WTC11 (cell line): ENCODE results near the gene CDC37L1. TPM values are rescaled to one million over a fixed set of nuclear protein-coding genes. Genes with fewer than 3 reads are reported as not detected.

Source experiments
- ATAC-seq: fragments of 200-7000 bp; cut with Tn5 transposase; 2 replicates; pipeline ENCODE4 v1.10.0; 2021; ENCODE audit warnings: mild to moderate bottlenecking, moderate library complexity
- CTCF ChIA-PET: fragments of 300-600 bp; sonication (Branson Sonifier 250); formaldehyde crosslinking; loops from one replicate; lab custom pipeline; 2021; ENCODE audit warnings: antibody characterized with exemption; lab: Charles Lee
- POLR2A ChIA-PET: fragments of 350-600 bp; sonication (Branson Sonifier 250); formaldehyde crosslinking; loops from one replicate; lab custom pipeline; 2021; ENCODE audit warnings: antibody characterized with exemption; lab: Charles Lee
- DNase-seq: peaks from one replicate; pipeline ENCODE4 v3.0.0; 2021; ENCODE audit warnings: low spot score
- H3K27ac Mint-ChIP-seq: 2 replicates; pipeline ENCODE4 v1.8.0; 2021; ENCODE audit warnings: mixed read lengths
- H3K27me3 Mint-ChIP-seq: 2 replicates; pipeline ENCODE4 v1.8.0; 2021; ENCODE audit warnings: low read depth, mild to moderate bottlenecking, moderate library complexity, mixed read lengths
- H3K36me3 Mint-ChIP-seq: 2 replicates; pipeline ENCODE4 v1.8.0; 2021; ENCODE audit warnings: mixed read lengths
- H3K4me1 Mint-ChIP-seq: 2 replicates; pipeline ENCODE4 v1.8.0; 2022; ENCODE audit warnings: mixed read lengths
- H3K4me3 Mint-ChIP-seq: 2 replicates; pipeline ENCODE4 v1.8.0; 2021; ENCODE audit warnings: mild to moderate bottlenecking, moderate library complexity, mixed read lengths
- H3K9me3 Mint-ChIP-seq: 2 replicates; pipeline ENCODE4 v1.8.0; 2021; ENCODE audit warnings: mixed read lengths
- AR ChIP-seq: fragments of 250-450 bp; sonication (Bioruptor Pico); IDR thresholded peaks from 2 replicates; pipeline ENCODE4 v1.9.0; 2021; ENCODE audit warnings: mild to moderate bottlenecking
- ATF3 ChIP-seq: sonication (generic); formaldehyde crosslinking; conservative IDR thresholded peaks from 2 replicates; pipeline ENCODE4 v1.8.1; 2022; ENCODE audit warnings: mild to moderate bottlenecking, missing genetic modification reagents
- E2F4 ChIP-seq: sonication (generic); formaldehyde crosslinking; IDR thresholded peaks from 2 replicates; pipeline ENCODE4 v1.8.1; 2022; ENCODE audit warnings: low read depth, mild to moderate bottlenecking, moderate library complexity, missing genetic modification reagents, borderline replicate concordance
- FOXK1 ChIP-seq: sonication (generic); formaldehyde crosslinking; IDR thresholded peaks from 2 replicates; pipeline ENCODE4 v1.8.0; 2022; ENCODE audit warnings: mild to moderate bottlenecking, moderate library complexity, missing genetic modification reagents
- HMGXB4 ChIP-seq: sonication (generic); formaldehyde crosslinking; IDR thresholded peaks from 2 replicates; pipeline ENCODE4 v1.8.1; 2023; ENCODE audit warnings: mild to moderate bottlenecking, moderate library complexity, missing genetic modification reagents
- JAZF1 ChIP-seq: fragments of 250-450 bp; sonication (Bioruptor Pico); IDR thresholded peaks from 2 replicates; pipeline ENCODE4 v1.9.0; 2021; ENCODE audit warnings: moderate library complexity, mild to moderate bottlenecking, inconsistent platforms
- MLX ChIP-seq: sonication (generic); formaldehyde crosslinking; IDR thresholded peaks from 2 replicates; pipeline ENCODE4 v1.8.1; 2023; ENCODE audit warnings: mild to moderate bottlenecking, missing genetic modification reagents, moderate library complexity
- OVOL2 ChIP-seq: fragments of 250-450 bp; sonication (Bioruptor Pico); IDR thresholded peaks from 2 replicates; pipeline ENCODE4 v1.9.0; 2021; ENCODE audit warnings: mild to moderate bottlenecking, borderline replicate concordance
- PRDM15 ChIP-seq: sonication (generic); formaldehyde crosslinking; IDR thresholded peaks from 2 replicates; pipeline ENCODE4 v1.8.0; 2022; ENCODE audit warnings: missing genetic modification reagents
- ZNF219 ChIP-seq: sonication (generic); formaldehyde crosslinking; IDR thresholded peaks from 2 replicates; pipeline ENCODE4 v1.8.0; 2023; ENCODE audit warnings: missing genetic modification reagents, mild to moderate bottlenecking, borderline replicate concordance
- ZNF317 ChIP-seq: sonication (generic); formaldehyde crosslinking; IDR thresholded peaks from 2 replicates; pipeline ENCODE4 v1.8.1; 2023; ENCODE audit warnings: low read depth, mild to moderate bottlenecking, moderate library complexity, missing genetic modification reagents, borderline replicate concordance
- ZNF423 ChIP-seq: fragments of 250-450 bp; sonication (Bioruptor Pico); IDR thresholded peaks from 2 replicates; pipeline ENCODE4 v2.1.2; 2022; ENCODE audit warnings: mild to moderate bottlenecking, moderate library complexity
- total RNA-seq: library from RNA; stranded (reverse); gene quantifications from 3 replicates; pipeline ENCODE4 v1.2.3, GENCODE V29; 2021

CDC37L1 gene
- total RNA-seq, 1 experiment from 2014 or later: 20.1 TPM

GRCh38 chr9:4709380-4709779 is 30.0 kb downstream of the CDC37L1 start (continued):
- TF ChIP-seq E2F4 (CRISPR knock-in tag): no peak
- no peak for TF ChIP-seq PRDM15 (CRISPR knock-in tag)
- TF ChIP-seq ZNF423: no peak
- no peak for TF ChIP-seq HMGXB4 (CRISPR knock-in tag)
- no peak for TF ChIP-seq ZNF317
- TF ChIP-seq MLX (CRISPR knock-in tag): no peak

GRCh38 chr9:4713849-4714248 is 34.5 kb downstream of the CDC37L1 start:
- H3K9me3 Mint-ChIP-seq: peaks cover 7% of the 10 kb centered on the region
- H3K27ac Mint-ChIP-seq: no peak overlapping the region; the same call in 1 of the 2 replicates
- H3K4me3 Mint-ChIP-seq: no peak overlapping the region
- TF ChIP-seq JAZF1 (CRISPR knock-in tag) (no peak), AR (no peak), ZNF219 (CRISPR knock-in tag) (no peak), ATF3 (no peak), OVOL2 (CRISPR knock-in tag) (no peak), ZNF317 (no peak), PRDM15 (CRISPR knock-in tag) (no peak), FOXK1 (no peak)
- TF ChIP-seq, all 79 proteins: peak for 0
- Mint-ChIP-seq H3K27me3 (no peaks in the 10 kb centered on the region), H3K4me1 (no peaks in the 10 kb centered on the region), H3K36me3 (peaks cover 41% of the 10 kb centered on the region)
- DNase-seq (no peak), ATAC-seq (no peak)
- ChIA-PET CTCF (no interaction called here), POLR2A (no interaction called here)
